Panc1 (cell line): ENCODE results near the gene MAP4K2. TPM values are rescaled to one million over a fixed set of nuclear protein-coding genes. Genes with fewer than 3 reads are reported as not detected.

Experiments used
- ATAC-seq: fragments of 200-7000 bp; cut with Tn5 transposase; 2 replicates; pipeline ENCODE4 v1.9.1; 2020; ENCODE audit warnings: mild to moderate bottlenecking, moderate library complexity
- BruUV-seq: library from RNA; stranded (reverse); fragments of 400-500 nt; replicated peaks from 2 replicates; lab custom pipeline; 2021; lab: Mats Ljungman, UMichigan
- CTCF ChIA-PET: fragments of 300-600 bp; sonication (Branson Sonifier 250); formaldehyde crosslinking; loops from one replicate; lab custom pipeline; 2022; ENCODE audit warnings: antibody characterized with exemption; lab: Charles Lee
- POLR2A ChIA-PET: fragments of 300-600 bp; sonication (Branson Sonifier 250); formaldehyde crosslinking; loops from one replicate; lab custom pipeline; 2022; ENCODE audit warnings: antibody characterized with exemption; lab: Charles Lee
- DNase-seq: peaks from one replicate; pipeline ENCODE4 v3.0.0-alpha.2; 2010; ENCODE audit warnings: low read depth, low spot score
- H3K27ac ChIP-seq: 2 replicates; pipeline ENCODE4 v1.5.1; 2011; ENCODE audit warnings: mild to moderate bottlenecking, low read length, inconsistent platforms
- H3K27me3 ChIP-seq: fragments of 200-500 bp; sonication (Bioruptor generic); 2 replicates; pipeline ENCODE4 v1.6.0; 2014; ENCODE audit warnings: low read length, inconsistent platforms; ENCODE audit not compliant: control insufficient read depth, insufficient read depth
- H3K36me3 ChIP-seq: fragments of 200-500 bp; sonication (Bioruptor generic); 2 replicates; pipeline ENCODE4 v1.5.1; 2014; ENCODE audit warnings: inconsistent platforms, mild to moderate bottlenecking, low read length, moderate library complexity; ENCODE audit not compliant: control insufficient read depth, insufficient read depth
- H3K4me1 ChIP-seq: 2 replicates; pipeline ENCODE4 v1.5.1; 2011; ENCODE audit warnings: inconsistent platforms, mild to moderate bottlenecking, low read length, moderate library complexity; ENCODE audit not compliant: control insufficient read depth, insufficient read depth
- H3K4me3 ChIP-seq, 2 experiments: 2 replicates each; pipeline ENCODE4 v1.5.1; 2011 to 2012; ENCODE audit warnings: low read depth in 2 of 2, low read length in 2 of 2, mild to moderate bottlenecking in 2 of 2, inconsistent platforms in 1 of 2, moderate library complexity in 1 of 2
- H3K9me3 ChIP-seq: fragments of 200-500 bp; sonication (Bioruptor generic); 2 replicates; pipeline ENCODE4 v1.5.1; 2014; ENCODE audit warnings: low read depth, mild to moderate bottlenecking, inconsistent platforms, low read length, moderate library complexity; ENCODE audit not compliant: control insufficient read depth, insufficient read depth
- POLR2AphosphoS5 ChIP-seq: IDR thresholded peaks from 2 replicates; pipeline ENCODE4 v1.6.1; 2012; ENCODE audit warnings: mild to moderate bottlenecking, low read depth, low read length, moderate library complexity
- SIN3A ChIP-seq: IDR thresholded peaks from 2 replicates; pipeline ENCODE4 v1.6.1; 2012; ENCODE audit warnings: low read depth, mild to moderate bottlenecking, low read length, moderate library complexity, borderline replicate concordance; ENCODE audit not compliant: insufficient read depth
- TCF7L2 ChIP-seq: IDR thresholded peaks from 2 replicates; pipeline ENCODE4 v1.6.1; 2011; ENCODE audit warnings: mild to moderate bottlenecking, low read depth, low read length, inconsistent platforms
- in situ Hi-C: cut with HindIII; loops from 2 replicates; pipeline ENCODE4 v1.10.0; 2016; ENCODE audit warnings: low sequenced_read_pairs, low pct_unique_long_range_greater_than_20kb
- intact Hi-C: fragments of 100-400 bp; cut with micrococcal nuclease; formaldehyde crosslinking; loops from one replicate; pipeline ENCODE4 v1.10.0; 2022; ENCODE audit not compliant: unreplicated experiment
- total RNA-seq: library from RNA; stranded (reverse); gene quantifications from one replicate; pipeline ENCODE4 v1.2.1, GENCODE V29; 2021; ENCODE audit not compliant: unreplicated experiment
- TF ChIP-seq, protein P1 (sequence below): fragments of 450-650 bp; IDR thresholded peaks from 2 replicates; pipeline ENCODE4 v1.5.1; 2017; ENCODE audit warnings: mild to moderate bottlenecking
- TF ChIP-seq, protein P2 (sequence below), 2 experiments: IDR thresholded peaks; 2 replicates each; pipeline ENCODE4 v1.6.1; 2011 to 2012; ENCODE audit warnings: low read depth in 2 of 2, control low read depth in 1 of 2, low read length in 1 of 2, mild to moderate bottlenecking in 1 of 2, moderate library complexity in 1 of 2; ENCODE audit not compliant: insufficient read depth in 1 of 2

MAP4K2 gene
- total RNA-seq, 1 experiment from 2014 or later: 46.4 TPM

DNA sequence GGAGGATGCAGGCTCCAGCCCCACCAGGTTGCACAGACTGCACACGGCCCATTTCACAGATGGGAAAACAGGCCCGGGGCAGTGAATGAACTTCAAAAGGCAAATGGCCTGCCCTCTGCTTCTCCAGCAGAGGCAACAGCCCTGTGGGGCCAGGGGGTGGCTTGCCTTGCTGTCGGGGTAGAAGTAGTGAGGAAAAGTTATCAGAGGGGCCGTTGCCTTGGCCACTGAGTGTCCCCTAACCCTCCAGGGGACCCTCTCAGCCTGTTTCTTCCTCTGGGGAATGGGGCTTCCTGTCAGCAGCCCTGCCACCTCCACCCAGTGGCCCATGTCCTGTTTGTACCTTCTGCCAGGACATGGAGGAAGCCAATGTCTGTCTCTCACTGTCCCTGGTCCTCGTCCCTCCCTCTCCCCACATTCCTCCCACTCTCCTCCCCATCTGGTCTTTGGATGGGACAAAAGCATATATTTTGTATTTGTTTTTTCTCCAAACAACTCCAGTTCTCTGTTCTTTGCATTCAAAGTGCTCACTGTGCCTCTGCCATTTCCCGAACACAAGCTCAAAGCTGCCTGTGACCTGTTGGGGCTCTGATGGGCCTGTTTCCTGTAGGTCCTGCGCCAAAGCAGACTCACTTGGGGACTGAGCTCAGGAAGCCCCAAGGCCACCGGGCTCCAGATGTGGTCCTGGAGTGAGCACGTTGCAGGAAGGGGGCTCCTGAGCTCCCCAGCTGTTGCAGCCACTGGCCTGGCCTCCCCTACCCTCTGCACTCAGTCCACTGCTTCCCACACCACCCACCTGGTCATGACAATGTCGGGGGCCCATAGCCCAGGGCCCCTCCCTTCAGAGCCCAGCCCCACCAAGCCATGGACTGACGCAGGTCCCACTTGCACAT lies 9.5 kb downstream of the MAP4K2 start:
- in situ Hi-C loops: no loop called here
- ATAC-seq: no peak

DNA sequence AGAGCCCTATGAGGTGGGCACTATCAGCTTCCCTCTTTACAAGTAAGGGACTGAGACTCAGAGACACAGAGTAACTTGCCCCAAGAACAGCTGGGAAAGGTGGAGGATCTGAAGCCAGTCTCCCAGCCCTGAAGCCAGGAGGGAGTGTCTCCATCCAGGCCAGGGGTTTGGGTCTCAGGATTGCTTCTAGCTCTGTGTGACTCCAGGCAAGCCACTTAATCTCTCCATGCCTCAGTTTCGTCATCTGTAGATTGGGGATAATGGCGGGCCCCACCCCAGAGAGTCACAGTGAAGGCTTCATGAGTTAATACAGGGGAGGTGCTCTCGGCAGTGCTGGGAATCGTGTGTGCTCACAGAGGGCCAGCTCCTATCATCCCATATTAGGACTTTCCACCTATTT lies 10.5 kb downstream of the MAP4K2 start:
- H3K27ac ChIP-seq: no peak overlapping the region
- no peaks in the 10 kb centered on the region for H3K9me3 ChIP-seq
- ChIA-PET CTCF (no interaction called here), POLR2A (interaction anchor here (1.1 kb wide), 1 partner anchor 35 kb away, joined by 3 read pairs; no protein-coding TSS in a partner anchor)
- intact Hi-C loops: no loop called here
- H3K36me3 ChIP-seq: no peaks in the 10 kb centered on the region; the same call in 1 of the 2 replicates
- H3K4me1 ChIP-seq: no peaks in the 10 kb centered on the region
- BruUV-seq: no TSS peak
- DNase-seq (no peak), ATAC-seq (no peak)
- no peak overlapping the region for H3K4me3 ChIP-seq
- H3K27me3 ChIP-seq: no peaks in the 10 kb centered on the region
- TF ChIP-seq POLR2AphosphoS5: no peak
- TF ChIP-seq, protein P1, sequence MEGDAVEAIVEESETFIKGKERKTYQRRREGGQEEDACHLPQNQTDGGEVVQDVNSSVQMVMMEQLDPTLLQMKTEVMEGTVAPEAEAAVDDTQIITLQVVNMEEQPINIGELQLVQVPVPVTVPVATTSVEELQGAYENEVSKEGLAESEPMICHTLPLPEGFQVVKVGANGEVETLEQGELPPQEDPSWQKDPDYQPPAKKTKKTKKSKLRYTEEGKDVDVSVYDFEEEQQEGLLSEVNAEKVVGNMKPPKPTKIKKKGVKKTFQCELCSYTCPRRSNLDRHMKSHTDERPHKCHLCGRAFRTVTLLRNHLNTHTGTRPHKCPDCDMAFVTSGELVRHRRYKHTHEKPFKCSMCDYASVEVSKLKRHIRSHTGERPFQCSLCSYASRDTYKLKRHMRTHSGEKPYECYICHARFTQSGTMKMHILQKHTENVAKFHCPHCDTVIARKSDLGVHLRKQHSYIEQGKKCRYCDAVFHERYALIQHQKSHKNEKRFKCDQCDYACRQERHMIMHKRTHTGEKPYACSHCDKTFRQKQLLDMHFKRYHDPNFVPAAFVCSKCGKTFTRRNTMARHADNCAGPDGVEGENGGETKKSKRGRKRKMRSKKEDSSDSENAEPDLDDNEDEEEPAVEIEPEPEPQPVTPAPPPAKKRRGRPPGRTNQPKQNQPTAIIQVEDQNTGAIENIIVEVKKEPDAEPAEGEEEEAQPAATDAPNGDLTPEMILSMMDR: no peak
- TF ChIP-seq, protein P2, sequence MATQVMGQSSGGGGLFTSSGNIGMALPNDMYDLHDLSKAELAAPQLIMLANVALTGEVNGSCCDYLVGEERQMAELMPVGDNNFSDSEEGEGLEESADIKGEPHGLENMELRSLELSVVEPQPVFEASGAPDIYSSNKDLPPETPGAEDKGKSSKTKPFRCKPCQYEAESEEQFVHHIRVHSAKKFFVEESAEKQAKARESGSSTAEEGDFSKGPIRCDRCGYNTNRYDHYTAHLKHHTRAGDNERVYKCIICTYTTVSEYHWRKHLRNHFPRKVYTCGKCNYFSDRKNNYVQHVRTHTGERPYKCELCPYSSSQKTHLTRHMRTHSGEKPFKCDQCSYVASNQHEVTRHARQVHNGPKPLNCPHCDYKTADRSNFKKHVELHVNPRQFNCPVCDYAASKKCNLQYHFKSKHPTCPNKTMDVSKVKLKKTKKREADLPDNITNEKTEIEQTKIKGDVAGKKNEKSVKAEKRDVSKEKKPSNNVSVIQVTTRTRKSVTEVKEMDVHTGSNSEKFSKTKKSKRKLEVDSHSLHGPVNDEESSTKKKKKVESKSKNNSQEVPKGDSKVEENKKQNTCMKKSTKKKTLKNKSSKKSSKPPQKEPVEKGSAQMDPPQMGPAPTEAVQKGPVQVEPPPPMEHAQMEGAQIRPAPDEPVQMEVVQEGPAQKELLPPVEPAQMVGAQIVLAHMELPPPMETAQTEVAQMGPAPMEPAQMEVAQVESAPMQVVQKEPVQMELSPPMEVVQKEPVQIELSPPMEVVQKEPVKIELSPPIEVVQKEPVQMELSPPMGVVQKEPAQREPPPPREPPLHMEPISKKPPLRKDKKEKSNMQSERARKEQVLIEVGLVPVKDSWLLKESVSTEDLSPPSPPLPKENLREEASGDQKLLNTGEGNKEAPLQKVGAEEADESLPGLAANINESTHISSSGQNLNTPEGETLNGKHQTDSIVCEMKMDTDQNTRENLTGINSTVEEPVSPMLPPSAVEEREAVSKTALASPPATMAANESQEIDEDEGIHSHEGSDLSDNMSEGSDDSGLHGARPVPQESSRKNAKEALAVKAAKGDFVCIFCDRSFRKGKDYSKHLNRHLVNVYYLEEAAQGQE (IDR thresholded peaks at IDR 0.05; ENCODE audit: insufficient read depth in 1 of 2, low read depth in 2 of 2, low read length in 1 of 2): no peak
- TF ChIP-seq TCF7L2: no peak
- no peak for TF ChIP-seq SIN3A
- in situ Hi-C loops: no loop called here

More for the DNA sequence above, 9.5 kb downstream of the MAP4K2 start:
- intact Hi-C loops: no loop called here
- H3K4me3 ChIP-seq: no peak overlapping the region
- H3K9me3 ChIP-seq: no peaks in the 10 kb centered on the region
- ChIA-PET CTCF (interaction anchor here (0.6 kb wide), 1 partner anchor 52 kb away, joined by 4 read pairs; no protein-coding TSS in a partner anchor), POLR2A (interaction anchor here (1.1 kb wide), 1 partner anchor 15 kb away, joined by 4 read pairs; the partner anchor contains the start of gene SF1)
- H3K27me3 ChIP-seq: no peaks in the 10 kb centered on the region
- TF ChIP-seq POLR2AphosphoS5 (no peak), TCF7L2 (no peak), SIN3A (no peak)
- TF ChIP-seq, protein P2 (IDR thresholded peaks at IDR 0.05; ENCODE audit: insufficient read depth in 1 of 2, low read depth in 2 of 2, low read length in 1 of 2): no peak
- TF ChIP-seq, protein P1: no peak
- H3K27ac ChIP-seq: no peak overlapping the region
- H3K36me3 ChIP-seq: no peaks in the 10 kb centered on the region; the same call in 1 of the 2 replicates
- no peaks in the 10 kb centered on the region for H3K4me1 ChIP-seq
- DNase-seq: no peak
- no TSS peak for BruUV-seq
